ENCODE results near the gene COL5A1.

DNA sequence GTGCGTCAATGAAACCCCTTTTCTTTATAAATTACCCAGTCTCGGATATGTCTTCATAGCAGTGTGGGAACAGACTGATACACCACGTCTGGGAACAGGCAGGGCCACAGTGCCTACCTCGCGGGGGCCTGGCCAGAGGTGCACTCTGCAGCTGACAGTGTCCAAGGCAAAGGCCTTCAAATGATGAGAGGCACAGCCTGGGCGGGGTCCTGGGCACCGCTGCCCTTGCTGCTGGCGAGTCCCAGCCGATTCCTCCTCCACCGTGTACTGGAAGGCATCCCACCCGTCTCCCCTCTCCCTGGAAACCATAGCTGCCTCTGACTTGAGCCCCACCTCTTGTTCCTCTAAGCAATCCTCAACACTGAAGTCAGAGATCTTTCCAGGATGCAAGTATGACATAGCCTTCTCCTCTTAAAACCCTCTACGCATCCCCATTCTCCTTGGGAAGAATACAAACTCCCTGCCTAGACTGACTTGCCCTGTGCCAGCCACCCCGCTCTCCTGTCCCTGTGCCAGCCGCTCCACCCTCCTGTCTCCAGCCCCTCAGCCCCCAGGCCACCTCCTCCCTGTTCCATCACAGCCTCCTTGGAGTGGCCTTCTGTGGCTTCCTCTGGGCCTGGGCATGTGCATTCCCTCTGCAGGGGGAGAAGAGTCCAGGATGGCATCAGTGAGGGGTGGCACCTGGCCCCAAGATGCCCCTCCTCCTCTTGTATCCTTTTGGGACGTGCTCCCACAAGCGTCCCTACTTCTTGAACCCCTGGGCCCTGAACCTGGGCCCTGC, 8.1 kb upstream of the COL5A1 start:
- TF ChIP-seq, protein P1, sequence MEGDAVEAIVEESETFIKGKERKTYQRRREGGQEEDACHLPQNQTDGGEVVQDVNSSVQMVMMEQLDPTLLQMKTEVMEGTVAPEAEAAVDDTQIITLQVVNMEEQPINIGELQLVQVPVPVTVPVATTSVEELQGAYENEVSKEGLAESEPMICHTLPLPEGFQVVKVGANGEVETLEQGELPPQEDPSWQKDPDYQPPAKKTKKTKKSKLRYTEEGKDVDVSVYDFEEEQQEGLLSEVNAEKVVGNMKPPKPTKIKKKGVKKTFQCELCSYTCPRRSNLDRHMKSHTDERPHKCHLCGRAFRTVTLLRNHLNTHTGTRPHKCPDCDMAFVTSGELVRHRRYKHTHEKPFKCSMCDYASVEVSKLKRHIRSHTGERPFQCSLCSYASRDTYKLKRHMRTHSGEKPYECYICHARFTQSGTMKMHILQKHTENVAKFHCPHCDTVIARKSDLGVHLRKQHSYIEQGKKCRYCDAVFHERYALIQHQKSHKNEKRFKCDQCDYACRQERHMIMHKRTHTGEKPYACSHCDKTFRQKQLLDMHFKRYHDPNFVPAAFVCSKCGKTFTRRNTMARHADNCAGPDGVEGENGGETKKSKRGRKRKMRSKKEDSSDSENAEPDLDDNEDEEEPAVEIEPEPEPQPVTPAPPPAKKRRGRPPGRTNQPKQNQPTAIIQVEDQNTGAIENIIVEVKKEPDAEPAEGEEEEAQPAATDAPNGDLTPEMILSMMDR (IDR thresholded peaks at IDR 0.05): no peak
- no peak for TF ChIP-seq POLR2A (IDR thresholded peaks at IDR 0.05)
